GM23338 (cell line): ENCODE results near the gene PCBP3. TPM values are rescaled to one million over a fixed set of nuclear protein-coding genes. Genes with fewer than 3 reads are reported as not detected.

Experiments used
- ATAC-seq: fragments of 200-7000 bp; cut with Tn5 transposase; 3 replicates; pipeline ENCODE4 v1.9.1; 2020
- DNase-seq: peaks from one replicate; pipeline ENCODE4 v3.0.0-alpha.2; 2015; ENCODE audit warnings: low spot score
- H2AFZ ChIP-seq: fragments of 200-600 bp; sonication (generic); 2 replicates; pipeline ENCODE4 v1.8.0; 2016; ENCODE audit warnings: antibody characterized with exemption, mild to moderate bottlenecking, moderate library complexity
- H3F3A ChIP-seq: fragments of 200-600 bp; sonication (generic); replicated peaks from 2 replicates; pipeline ENCODE4 v1.8.0; 2017; ENCODE audit warnings: antibody characterized with exemption, mixed run types, low read depth
- H3K27ac ChIP-seq: fragments of 200-600 bp; sonication (generic); 2 replicates; pipeline ENCODE4 v1.6.1; 2016; ENCODE audit warnings: low read depth
- H3K27me3 ChIP-seq: fragments of 200-600 bp; sonication (generic); 2 replicates; pipeline ENCODE4 v1.8.0; 2016; ENCODE audit warnings: mild to moderate bottlenecking, mixed run types, moderate library complexity; ENCODE audit not compliant: insufficient read depth
- H3K36me3 ChIP-seq: fragments of 200-600 bp; sonication (generic); 2 replicates; pipeline ENCODE4 v1.8.0; 2016; ENCODE audit warnings: mild to moderate bottlenecking; ENCODE audit not compliant: insufficient read depth
- H3K4me1 ChIP-seq: fragments of 200-600 bp; sonication (generic); 2 replicates; pipeline ENCODE4 v1.8.0; 2016; ENCODE audit warnings: mild to moderate bottlenecking, moderate library complexity; ENCODE audit not compliant: insufficient read depth
- H3K4me2 ChIP-seq: fragments of 200-600 bp; sonication (generic); 2 replicates; pipeline ENCODE4 v1.7.1; 2017; ENCODE audit warnings: mixed run types
- H3K4me3 ChIP-seq: fragments of 200-600 bp; sonication (generic); 2 replicates; pipeline ENCODE4 v1.6.1; 2016; ENCODE audit warnings: mixed run types
- H3K79me2 ChIP-seq: fragments of 200-600 bp; sonication (generic); replicated peaks from 2 replicates; pipeline ENCODE4 v1.8.0; 2017; ENCODE audit warnings: mild to moderate bottlenecking; ENCODE audit not compliant: insufficient read depth
- H3K9me2 ChIP-seq: fragments of 200-600 bp; sonication (generic); 2 replicates; pipeline ENCODE4 v1.8.0; 2017; ENCODE audit not compliant: insufficient read depth
- H4K20me1 ChIP-seq: fragments of 200-600 bp; sonication (generic); replicated peaks from 2 replicates; pipeline ENCODE4 v1.8.0; 2017; ENCODE audit warnings: mild to moderate bottlenecking; ENCODE audit not compliant: insufficient read depth
- H3K27ac Mint-ChIP-seq: 2 replicates; pipeline ENCODE4 v1.8.0; 2020; ENCODE audit warnings: inconsistent platforms, mild to moderate bottlenecking, moderate library complexity, mixed read lengths
- H3K27me3 Mint-ChIP-seq: 3 replicates; pipeline ENCODE4 v1.8.0; 2022; ENCODE audit warnings: low read depth, mild to moderate bottlenecking, moderate library complexity, mixed read lengths, inconsistent platforms; ENCODE audit not compliant: insufficient read depth, poor library complexity
- H3K36me3 Mint-ChIP-seq: 3 replicates; pipeline ENCODE4 v1.8.0; 2021; ENCODE audit warnings: low read depth, mild to moderate bottlenecking, inconsistent platforms, moderate library complexity, mixed read lengths
- H3K4me1 Mint-ChIP-seq: 3 replicates; pipeline ENCODE4 v1.8.0; 2020; ENCODE audit warnings: mild to moderate bottlenecking, inconsistent platforms, mixed read lengths
- H3K4me3 Mint-ChIP-seq: 3 replicates; pipeline ENCODE4 v1.8.0; 2021; ENCODE audit warnings: moderate library complexity, mild to moderate bottlenecking, inconsistent platforms, mixed read lengths
- H3K9me3 Mint-ChIP-seq: 3 replicates; pipeline ENCODE4 v1.8.0; 2020; ENCODE audit warnings: moderate library complexity, mild to moderate bottlenecking, inconsistent platforms, mixed read lengths
- CREB1 ChIP-seq: fragments of 250-450 bp; sonication (Bioruptor Pico); IDR thresholded peaks from 2 replicates; pipeline ENCODE4 v1.5.0; 2020; ENCODE audit warnings: low read depth, mild to moderate bottlenecking, moderate library complexity
- CTCF ChIP-seq, 2 experiments: fragments of 200-600 bp in 1 of 2; sonication (generic) in 1 of 2; conservative IDR thresholded peaks; 2 replicates each; pipeline versions ENCODE4 v1.5.1 to v1.6.1; 2016 to 2017; ENCODE audit warnings: antibody characterized with exemption in 2 of 2, low read depth in 2 of 2, mild to moderate bottlenecking in 2 of 2, moderate library complexity in 1 of 2
- ETS1 ChIP-seq: IDR thresholded peaks from 2 replicates; pipeline ENCODE4 v1.6.1; 2016; ENCODE audit warnings: antibody characterized with exemption
- EZH2 ChIP-seq: fragments of 200-600 bp; sonication (generic); IDR thresholded peaks from one replicate; pipeline ENCODE4 v1.8.0; 2017; ENCODE audit warnings: antibody characterized with exemption, mild to moderate bottlenecking, low read depth; ENCODE audit not compliant: unreplicated experiment
- JUNB ChIP-seq: IDR thresholded peaks from one replicate; pipeline ENCODE4 v1.6.1; 2016; ENCODE audit warnings: antibody characterized with exemption; ENCODE audit not compliant: unreplicated experiment
- NANOG ChIP-seq: IDR thresholded peaks from 2 replicates; pipeline ENCODE4 v1.6.1; 2016; ENCODE audit warnings: antibody characterized with exemption, borderline replicate concordance
- POLR2AphosphoS5 ChIP-seq: IDR thresholded peaks from 2 replicates; pipeline ENCODE4 v1.6.1; 2016; ENCODE audit warnings: antibody characterized with exemption, low read depth
- REST ChIP-seq: IDR thresholded peaks from one replicate; pipeline ENCODE4 v1.6.1; 2018; ENCODE audit warnings: antibody characterized with exemption; ENCODE audit not compliant: unreplicated experiment
- STAT1 ChIP-seq: IDR thresholded peaks from one replicate; pipeline ENCODE4 v1.6.1; 2016; ENCODE audit warnings: antibody characterized with exemption; ENCODE audit not compliant: unreplicated experiment
- ZNF331 ChIP-seq: fragments of 250-450 bp; sonication (Bioruptor Pico); IDR thresholded peaks from 2 replicates; pipeline ENCODE4 v1.5.0; 2020; ENCODE audit warnings: low read depth, mild to moderate bottlenecking, moderate library complexity
- ZNF462 ChIP-seq: fragments of 250-450 bp; sonication (Bioruptor Pico); IDR thresholded peaks from 2 replicates; pipeline ENCODE4 v1.5.0; 2020; ENCODE audit warnings: mild to moderate bottlenecking, moderate library complexity
- polyA plus RNA-seq: library from polyadenylated mRNA; unstranded; fragments of >200 nt; fragmentation: Nextera tagmentation; extraction: Ambion mirVana; gene quantifications from 2 replicates; pipeline ENCODE4 v1.2.1, GENCODE V29; 2016
- total RNA-seq: library from RNA; depleted of rRNA; stranded (reverse); fragments of >200 nt; shearing (Covaris generic); gene quantifications from 2 replicates; pipeline ENCODE4 v1.2.3, GENCODE V29; 2014

The PCBP3 gene
- total and polyA plus RNA-seq, 2 experiments from 2014 or later: 7.1 to 9.1 TPM

GRCh38 chr21:45870851-45871615, 227.5 kb downstream of the PCBP3 start:
- TF ChIP-seq JUNB: no peak
- TF ChIP-seq POLR2AphosphoS5: no peak
- no peak for TF ChIP-seq CTCF (conservative IDR thresholded peaks at IDR 0.05; ENCODE audit: low read depth in 2 of 2)
- no peak for TF ChIP-seq REST
- no peak for TF ChIP-seq ETS1
- TF ChIP-seq EZH2: no peak
- TF ChIP-seq NANOG: no peak
- no peak for TF ChIP-seq STAT1
- no peak for TF ChIP-seq ZNF331 (CRISPR knock-in tag)
- TF ChIP-seq ZNF462: no peak
- TF ChIP-seq CREB1 (CRISPR knock-in tag): no peak
- H4K20me1 ChIP-seq: no peaks in the 10 kb centered on the region
- H3K27ac ChIP-seq: no peak overlapping the region
- H3K4me1 ChIP-seq: no peaks in the 10 kb centered on the region
- no peaks in the 10 kb centered on the region for H3K36me3 ChIP-seq
- H3K4me3 Mint-ChIP-seq: no peak overlapping the region
- DNase-seq (no peak), ATAC-seq (no peak)
- no peaks in the 10 kb centered on the region for H3K36me3 Mint-ChIP-seq
- no peaks in the 10 kb centered on the region for H3F3A ChIP-seq
- H3K9me3 Mint-ChIP-seq: no peaks in the 10 kb centered on the region
- no peak overlapping the region for H2AFZ ChIP-seq
- no peaks in the 10 kb centered on the region for H3K9me2 ChIP-seq
- H3K27me3 Mint-ChIP-seq: peaks cover 8% of the 10 kb centered on the region
- no peaks in the 10 kb centered on the region for H3K27me3 ChIP-seq
- no peak overlapping the region for H3K4me3 ChIP-seq
- no peak overlapping the region for H3K27ac Mint-ChIP-seq
- no peaks in the 10 kb centered on the region for H3K79me2 ChIP-seq
- no peak overlapping the region for H3K4me2 ChIP-seq
- H3K4me1 Mint-ChIP-seq: no peaks in the 10 kb centered on the region
